ENCODE results near the gene CYP2U1.
A peak's percentile ranks its signal among the peaks of the same experiment; 100 is the strongest.
"Not testable (repeated sequence)": the region's sequence is repeated elsewhere in the genome, so short reads cannot be mapped to it uniquely, and the experiment has no call there.

Gene CYP2U1

DNA sequence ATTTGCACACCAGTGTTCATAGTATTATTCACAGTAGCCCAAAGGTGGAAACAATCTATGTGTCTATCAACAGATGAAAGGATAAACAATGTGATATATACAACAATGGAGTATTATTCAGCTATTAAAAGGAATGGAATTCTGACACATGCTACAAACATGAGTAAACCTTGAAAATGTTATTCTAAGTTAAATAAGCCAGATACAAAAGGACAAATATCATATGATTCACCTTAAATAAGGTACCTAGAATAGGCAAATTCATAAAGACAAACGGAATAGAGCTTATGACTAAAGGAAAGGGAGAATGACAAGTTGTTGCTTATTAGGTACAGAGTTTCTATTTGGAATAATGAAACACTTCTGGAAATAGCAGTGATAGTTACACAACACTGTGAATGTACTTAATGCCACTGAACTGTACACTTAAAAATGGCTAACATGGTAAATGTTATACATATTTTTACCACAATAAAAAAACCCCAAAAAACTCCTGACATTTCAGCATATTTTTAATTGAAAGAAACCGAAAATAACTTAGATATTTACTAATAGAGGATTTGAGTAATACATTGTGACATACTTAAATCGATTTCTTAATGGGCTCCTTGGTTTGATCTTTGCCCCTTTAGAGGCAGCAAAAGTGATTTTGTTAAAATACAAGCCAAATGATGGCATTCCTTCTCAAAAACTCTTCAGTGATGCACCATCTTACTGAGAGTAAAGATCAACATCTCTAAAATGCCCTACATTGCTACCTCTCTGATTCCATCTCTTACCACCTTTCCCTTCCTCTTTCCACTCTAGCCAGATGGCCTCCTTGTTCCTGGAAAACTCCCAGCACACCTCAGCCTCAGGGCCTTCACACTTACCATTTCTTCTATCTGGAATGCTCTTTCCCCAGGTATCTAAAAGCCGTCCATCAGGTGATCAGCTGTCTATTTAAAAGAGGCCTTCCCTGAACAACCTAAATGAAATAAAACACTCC lies 8.6 kb upstream of the CYP2U1 start:
- no peak for DNase-seq

GRCh38 chr4:107925713-107926112 lies 5.6 kb upstream of the CYP2U1 start:
- DNase-seq: not testable (repeated sequence)

GRCh38 chr4:107926875-107927274 lies 4.5 kb upstream of the CYP2U1 start:
- not testable (repeated sequence) for DNase-seq

DNA sequence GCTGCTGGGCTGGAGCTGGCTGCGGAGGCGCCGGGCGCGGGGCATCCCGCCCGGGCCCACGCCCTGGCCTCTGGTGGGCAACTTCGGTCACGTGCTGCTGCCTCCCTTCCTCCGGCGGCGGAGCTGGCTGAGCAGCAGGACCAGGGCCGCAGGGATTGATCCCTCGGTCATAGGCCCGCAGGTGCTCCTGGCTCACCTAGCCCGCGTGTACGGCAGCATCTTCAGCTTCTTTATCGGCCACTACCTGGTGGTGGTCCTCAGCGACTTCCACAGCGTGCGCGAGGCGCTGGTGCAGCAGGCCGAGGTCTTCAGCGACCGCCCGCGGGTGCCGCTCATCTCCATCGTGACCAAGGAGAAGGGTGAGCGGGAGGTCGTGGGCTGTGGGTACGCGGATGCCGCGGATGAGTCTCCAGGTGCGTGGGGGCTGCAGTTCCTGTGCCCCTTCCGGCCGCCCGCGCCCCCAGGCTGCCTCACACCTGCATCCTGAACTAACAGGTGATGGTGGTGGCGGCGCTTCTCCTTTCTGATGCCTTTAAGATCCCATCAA lies 499 bp downstream of the CYP2U1 start:
- DNase-seq: no peak

- no peak for DNase-seq
These were observed 3.9 kb downstream of the CYP2U1 start for GRCh38 chr4:107935246-107935645.

GRCh38 chr4:107937040-107937439 lies 5.7 kb downstream of the CYP2U1 start:
- no peak for DNase-seq

DNA sequence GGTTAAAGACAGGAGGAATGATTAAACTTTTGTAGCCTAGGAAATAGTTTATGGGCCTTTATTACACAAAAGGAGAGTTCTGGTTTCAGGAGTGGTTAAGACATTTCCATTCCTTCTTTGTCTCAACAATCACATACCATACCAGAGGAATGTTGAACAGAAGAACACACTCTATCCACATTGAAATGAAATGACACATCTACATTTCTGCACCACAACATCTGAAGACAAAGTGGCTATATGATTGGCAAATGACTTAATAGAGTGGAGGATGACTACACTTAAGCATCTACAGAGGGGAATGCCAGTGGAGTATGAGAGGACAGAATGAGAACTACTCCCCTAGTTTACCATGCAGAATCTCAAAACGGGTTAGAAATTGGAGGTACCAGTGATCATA lies 8.0 kb downstream of the CYP2U1 start:
- DNase-seq: no peak

DNA sequence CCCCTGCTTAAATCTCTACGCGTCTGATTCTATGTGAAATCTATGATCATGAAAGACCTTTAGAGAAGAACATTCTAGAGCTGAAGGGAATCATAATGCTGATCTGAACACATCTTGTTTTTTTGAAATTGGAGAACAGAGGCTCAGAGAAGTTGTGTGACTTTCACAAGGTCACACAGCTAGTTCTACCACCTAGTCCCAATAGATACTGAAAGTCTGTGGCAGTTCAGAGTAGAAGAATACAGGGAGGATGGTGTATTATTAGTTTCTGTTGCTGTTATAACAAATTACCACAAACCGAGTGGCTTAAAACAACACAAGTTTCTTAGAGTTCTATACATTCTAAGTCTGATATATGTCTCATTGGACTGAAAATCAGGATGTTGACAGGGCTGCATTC lies 14.5 kb downstream of the CYP2U1 start:
- DNase-seq: no peak

- no peak for DNase-seq
These were observed 19.6 kb downstream of the CYP2U1 start for GRCh38 chr4:107950746-107951540.

- no peak for DNase-seq
These were observed 20.2 kb downstream of the CYP2U1 start for GRCh38 chr4:107951551-107951950.

GRCh38 chr4:107956011-107956410 lies 24.7 kb downstream of the CYP2U1 start:
- no peak for DNase-seq

- DNase-seq: no peak
These were observed 35.6 kb downstream of the CYP2U1 start for GRCh38 chr4:107966903-107967302.

DNA sequence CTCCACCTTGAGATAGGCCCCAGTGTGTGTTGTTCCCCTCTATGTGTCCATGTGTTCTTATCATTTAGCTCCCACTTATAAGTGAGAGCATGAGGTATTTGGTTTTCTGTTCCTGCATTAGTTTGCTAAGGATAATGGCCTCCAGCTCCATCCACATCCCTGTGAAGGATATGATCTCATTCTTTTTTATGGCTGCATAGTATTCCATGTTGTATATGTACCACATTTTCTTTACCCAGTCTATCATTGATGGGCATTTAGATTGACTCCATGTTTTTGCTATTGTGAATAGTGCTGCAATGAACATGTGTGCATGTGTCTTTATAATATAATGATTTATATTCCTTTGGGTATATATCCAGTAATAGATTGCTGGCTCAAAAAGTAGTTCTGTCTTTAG lies 36.2 kb downstream of the CYP2U1 start:
- DNase-seq: not testable (repeated sequence)

DNA sequence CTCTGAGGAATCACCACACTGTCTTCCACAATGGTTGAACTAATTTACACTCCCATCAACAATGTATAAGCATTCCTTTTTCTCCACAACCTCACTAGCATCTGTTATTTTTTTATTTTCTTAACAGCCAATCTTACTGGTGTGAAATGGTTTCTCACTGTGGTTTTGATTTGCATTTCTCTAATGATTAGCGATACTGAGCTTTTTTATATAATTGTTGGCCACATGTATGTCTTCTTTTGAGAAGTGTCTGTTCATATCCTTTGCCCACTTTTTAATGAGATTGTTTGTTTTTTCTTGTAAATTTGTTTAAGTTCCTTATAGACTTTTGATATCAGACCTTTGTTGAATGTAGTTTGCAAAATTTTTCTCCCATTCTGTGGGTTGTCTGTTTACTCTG lies 36.6 kb downstream of the CYP2U1 start:
- DNase-seq: not testable (repeated sequence)

DNA sequence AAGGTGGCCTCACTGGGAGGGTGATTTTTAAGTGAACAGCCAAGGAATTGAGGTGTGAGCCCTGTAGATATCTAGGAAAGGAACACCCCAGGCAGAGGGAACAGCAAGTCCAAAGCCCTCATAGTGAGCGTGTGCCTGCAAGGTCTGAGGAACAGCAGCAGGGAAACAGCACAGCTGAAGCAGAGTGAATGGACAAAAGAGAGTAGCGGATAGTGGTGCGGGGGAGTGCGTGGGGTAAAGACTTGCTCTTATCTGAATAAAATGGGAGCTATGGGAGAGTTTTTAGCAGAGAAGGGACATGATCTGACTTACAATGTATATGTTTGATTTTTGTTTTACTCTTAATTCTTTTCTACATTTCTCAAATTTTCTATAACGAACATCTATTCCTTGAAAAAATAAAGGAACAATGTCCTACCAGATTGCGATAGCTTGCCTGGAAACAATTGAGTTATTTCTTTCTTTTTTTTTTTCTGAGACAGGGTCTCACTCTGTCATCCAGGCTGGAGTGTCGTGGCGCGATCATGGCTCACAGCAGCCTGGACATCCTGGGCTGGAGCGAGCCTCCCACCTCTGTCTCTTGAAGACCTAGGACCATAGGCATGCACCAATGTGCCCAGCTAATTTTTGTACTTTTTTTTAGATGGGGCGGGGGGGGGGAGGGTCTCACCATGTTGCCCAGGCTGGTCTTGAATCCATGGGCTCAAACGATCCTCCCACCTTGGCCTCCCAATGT lies 38.9 kb downstream of the CYP2U1 start:
- no peak for DNase-seq

DNA sequence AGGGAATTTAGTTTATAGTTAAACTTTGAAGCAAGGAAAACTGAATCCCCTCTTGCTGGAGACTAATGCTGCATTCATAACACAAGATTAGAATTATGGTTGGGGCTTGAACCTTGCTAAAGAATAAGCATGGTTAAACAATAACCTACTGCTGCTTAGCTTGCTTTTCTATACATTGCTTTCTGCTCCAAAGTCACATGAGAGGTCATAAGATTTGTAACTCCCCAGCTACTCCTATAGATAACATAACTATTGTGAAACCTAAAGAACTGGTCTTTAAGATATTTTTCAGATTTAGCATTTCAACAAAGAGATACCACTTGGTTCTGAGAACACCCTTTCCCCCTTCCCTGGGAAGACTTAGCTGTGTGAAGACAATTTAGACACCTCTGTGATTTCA lies 41.3 kb downstream of the CYP2U1 start:
- no peak for DNase-seq

DNA sequence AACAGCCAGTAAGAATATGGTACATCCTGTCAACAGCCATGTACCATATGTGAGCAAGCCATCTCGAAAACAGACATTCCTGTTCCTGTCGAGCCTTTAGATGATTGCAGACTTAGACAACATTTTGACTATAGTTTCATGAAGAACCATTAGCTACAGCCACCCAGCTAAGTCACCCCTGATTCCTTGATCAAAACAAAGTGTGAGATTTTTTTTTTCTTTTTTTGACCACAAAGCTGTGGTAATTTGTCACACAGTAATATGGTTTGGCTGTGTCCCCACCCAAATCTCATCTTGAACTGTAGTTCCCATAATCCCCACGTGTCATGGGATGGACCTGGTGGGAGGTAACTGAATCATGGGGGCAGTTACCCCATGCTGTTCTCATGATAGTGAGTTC lies 43.2 kb downstream of the CYP2U1 start:
- DNase-seq: no peak

DNA sequence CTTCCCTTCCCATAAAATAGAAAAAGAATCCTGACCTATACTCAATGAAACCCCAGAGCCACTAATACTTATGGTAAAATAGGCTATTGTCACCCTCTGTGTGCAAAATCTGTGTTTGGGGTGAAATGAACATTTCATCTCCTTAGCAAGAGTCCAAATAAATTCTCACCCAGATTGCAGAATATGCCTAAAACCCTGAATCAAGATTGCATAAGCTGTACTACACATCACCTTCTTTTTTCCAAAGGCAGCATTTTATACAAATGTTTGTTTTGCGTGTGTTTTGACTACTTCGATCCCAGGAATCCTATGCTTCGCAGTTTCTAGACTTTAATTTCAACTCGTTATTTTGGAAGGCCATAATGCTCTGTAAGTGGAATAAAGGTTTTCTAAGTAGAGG lies 46.1 kb downstream of the CYP2U1 start:
- no peak for DNase-seq

- DNase-seq: no peak
These were observed 46.8 kb downstream of the CYP2U1 start for GRCh38 chr4:107977966-107978705.

DNA sequence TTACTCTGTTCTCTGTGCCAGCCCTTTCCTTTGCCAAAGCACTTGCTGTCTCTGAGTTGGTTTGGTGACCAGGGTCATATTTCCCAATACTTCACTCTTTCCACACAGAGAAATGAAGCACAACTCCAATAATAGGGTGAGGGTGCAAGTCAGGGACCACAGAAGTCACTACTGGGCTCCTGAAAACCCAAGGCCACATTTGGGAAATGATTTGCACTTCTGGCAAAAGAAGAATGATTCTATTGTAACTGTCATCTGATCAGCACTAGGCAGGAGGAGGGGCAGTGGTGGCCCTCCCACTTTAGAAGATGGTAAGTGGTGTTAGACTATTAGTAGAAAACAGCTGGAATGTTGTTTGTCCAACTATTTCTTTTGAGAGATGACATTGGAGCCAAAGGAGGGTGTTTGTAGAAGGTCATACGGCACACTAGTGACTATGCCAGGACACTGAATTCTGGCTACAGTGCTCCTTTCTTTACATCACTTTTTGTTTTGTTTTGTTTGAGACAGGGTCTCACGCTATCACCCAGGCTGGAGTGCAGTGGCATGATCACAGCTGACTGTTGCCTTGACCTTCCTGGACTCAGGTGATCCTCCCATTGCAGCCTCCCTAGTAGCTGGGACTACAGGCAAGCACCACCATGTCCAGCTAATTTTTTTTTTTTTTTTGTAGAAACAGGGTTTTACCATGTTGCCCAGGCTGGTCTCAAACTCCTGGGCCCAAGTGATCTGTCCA lies 47.5 kb downstream of the CYP2U1 start:
- DNase-seq: peak; percentile 55

All from NCI-H1694 treated with DMSO at 0.1 percent for 48 hours (cell line).